ENCODE measurements around the gene SPATS2. TPM values are rescaled to one million over a fixed set of nuclear protein-coding genes. Genes with fewer than 3 reads are reported as not detected.

Gene SPATS2
- polyA plus RNA-seq, 1 of the 3 experiments (the other 2 are of a cell fraction) = 72.9 TPM

- H3K9ac ChIP-seq = no peak overlapping the region
- no peaks in the 10 kb centered on the region for H4K20me1 ChIP-seq (ENCODE audit: insufficient read depth)
- no peak overlapping the region for H2AFZ ChIP-seq (ENCODE audit: low read depth)
- no peaks in the 10 kb centered on the region for H3K79me2 ChIP-seq (ENCODE audit: insufficient read depth)
- no peak overlapping the region for H3K4me3 ChIP-seq (ENCODE audit: low read depth in 2 of 2, low read length in 1 of 2)
- H3K36me3 ChIP-seq (replicated peaks in 1 of 2; ENCODE audit: control insufficient read depth in 1 of 2, insufficient read depth in 2 of 2, low read length in 1 of 2) = no peaks in the 10 kb centered on the region
- no peak for DNase-seq
- 93% methylated on average over 2 of the region's 2 CpGs for WGBS (ENCODE audit: low lambda C conversion rate)
- ChIA-PET POLR2A (no interaction called here), CTCF (interaction anchor here (0.9 to 10.6 kb wide), 7 partner anchors 10 to 228 kb away, joined by 3 to 256 read pairs (median 9); partner anchors contain the start of genes C1QL4 and PRPH)
- H3F3A ChIP-seq (replicated peaks; ENCODE audit: insufficient read depth) = peaks cover 5% of the 10 kb centered on the region
- H3K9me2 ChIP-seq = no peaks in the 10 kb centered on the region
- H3K4me1 ChIP-seq (ENCODE audit: control insufficient read depth in 1 of 2, insufficient read depth in 2 of 2, low read depth in 1 of 2, low read length in 1 of 2) = peaks cover under 1 to 5% of the 10 kb centered on the region in 2 experiments; a peak in 2 of 4 replicates
- TF ChIP-seq ELF1 (IDR thresholded peaks at IDR 0.05) (no peak), NFIC (IDR thresholded peaks at IDR 0.05; ENCODE audit: borderline replicate concordance) (no peak), RAD21 (IDR thresholded peaks at IDR 0.05; ENCODE audit: low read length) (no peak), RCOR1 (IDR thresholded peaks at IDR 0.05; ENCODE audit: low read length) (no peak), EZH2phosphoT487 (IDR thresholded peaks at IDR 0.05; ENCODE audit: borderline replicate concordance, low read depth) (no peak), JUND (IDR thresholded peaks at IDR 0.05) (no peak), RXRA (IDR thresholded peaks at IDR 0.05; ENCODE audit: borderline replicate concordance, low read depth) (no peak), REST (IDR thresholded peaks at IDR 0.05; ENCODE audit: low read depth, low read length) (no peak), MEF2A (IDR thresholded peaks at IDR 0.05; ENCODE audit: borderline replicate concordance, low read depth) (no peak), USF1 (IDR thresholded peaks at IDR 0.05; ENCODE audit: borderline replicate concordance, low read depth) (no peak)
- no peaks in the 10 kb centered on the region for H3K27me3 ChIP-seq (ENCODE audit: insufficient read depth)
- H3K4me2 ChIP-seq = no peak overlapping the region
- H3K27ac ChIP-seq (ENCODE audit: low read depth in 2 of 2, low read length in 1 of 2) = no peak overlapping the region
- no peaks in the 10 kb centered on the region for H3K9me3 ChIP-seq
Measured at GRCh38 chr12:49352351-49352750, 14.9 kb upstream of the SPATS2 start.

- Histone ChIP-seq H3F3A (replicated peaks; ENCODE audit: insufficient read depth) (peaks cover 14% of the 10 kb centered on the region), H3K9me2 (no peaks in the 10 kb centered on the region), H3K4me2 (no peak overlapping the region), H3K4me1 (ENCODE audit: control insufficient read depth in 1 of 2, insufficient read depth in 2 of 2, low read depth in 1 of 2, low read length in 1 of 2) (no peaks in the 10 kb centered on the region), H3K79me2 (ENCODE audit: insufficient read depth) (no peaks in the 10 kb centered on the region), H3K36me3 (replicated peaks in 1 of 2; ENCODE audit: control insufficient read depth in 1 of 2, insufficient read depth in 2 of 2, low read length in 1 of 2) (no peaks in the 10 kb centered on the region), H3K4me3 (ENCODE audit: low read depth in 2 of 2, low read length in 1 of 2) (no peak overlapping the region), H3K27me3 (ENCODE audit: insufficient read depth) (no peaks in the 10 kb centered on the region), H4K20me1 (ENCODE audit: insufficient read depth) (no peaks in the 10 kb centered on the region), H3K9ac (no peak overlapping the region), H3K9me3 (no peaks in the 10 kb centered on the region), H2AFZ (ENCODE audit: low read depth) (no peak overlapping the region), H3K27ac (ENCODE audit: low read depth in 2 of 2, low read length in 1 of 2) (no peak overlapping the region)
- 97% methylated on average over 10 of the region's 10 CpGs for WGBS (ENCODE audit: low lambda C conversion rate)
- POLR2A ChIA-PET = no interaction called here
- TF ChIP-seq RAD21 (IDR thresholded peaks at IDR 0.05; ENCODE audit: low read length) (no peak), RCOR1 (IDR thresholded peaks at IDR 0.05; ENCODE audit: low read length) (no peak), USF2 (IDR thresholded peaks at IDR 0.05; ENCODE audit: borderline replicate concordance, low read depth, low read length) (no peak), TEAD4 (IDR thresholded peaks at IDR 0.05; ENCODE audit: borderline replicate concordance, insufficient read depth) (no peak), MEF2A (IDR thresholded peaks at IDR 0.05; ENCODE audit: borderline replicate concordance, low read depth) (no peak)
- CTCF ChIA-PET = interaction anchor here (0.7 to 16.8 kb wide), 10 partner anchors 8 to 221 kb away, joined by 6 to 617 read pairs (median 50); partner anchors contain the start of genes DNAJC22 and SPATS2
- no peak for DNase-seq
Measured at GRCh38 chr12:49355913-49356312, 11.3 kb upstream of the SPATS2 start.
